DND-41 (cell line): ENCODE results near the gene RNF215.

ENCODE experiments used
- CTCF ChIP-seq: IDR thresholded peaks from 2 replicates; pipeline ENCODE4 v1.5.1; 2012; ENCODE audit warnings: borderline replicate concordance, low read length, moderate library complexity, mild to moderate bottlenecking; ENCODE audit not compliant: poor library complexity, severe bottlenecking; ENCODE audit errors: extremely low read depth
- EZH2 ChIP-seq: IDR thresholded peaks from 3 replicates; pipeline ENCODE4 v1.6.1; 2012; ENCODE audit warnings: borderline replicate concordance, low read depth, mild to moderate bottlenecking, moderate library complexity, low read length, inconsistent platforms; ENCODE audit not compliant: severe bottlenecking

- TF ChIP-seq CTCF (no peak), EZH2 (no peak)
These were observed 37.5 kb upstream of the RNF215 start for GRCh38 chr22:30424534-30425326.
